Right lobe of liver (tissue), 6 donors: ENCODE results near the gene GDPD4. TPM values are rescaled to one million over a fixed set of nuclear protein-coding genes. Genes with fewer than 3 reads are reported as not detected.

Experiments
- ATAC-seq, 4 donors: fragments of 200-7000 bp; cut with Tn5 transposase; one replicate each; pipeline ENCODE4 v1.9.1; 2020; ENCODE audit warnings: mild to moderate bottlenecking in 4 of 4, moderate library complexity in 4 of 4
- DNase-seq, 3 donors: peaks; one replicate each; pipeline ENCODE4 v3.0.0-alpha.2; 2020
- H3K27ac ChIP-seq, 3 donors: fragments of 200-600 bp; one replicate each; pipeline ENCODE4 v1.8.0; 2022
- H3K27me3 ChIP-seq, 2 donors: fragments of 200-600 bp; one replicate each; pipeline ENCODE4 v1.8.0; 2022
- H3K36me3 ChIP-seq, 4 donors: fragments of 200-600 bp; sonication (generic) in 1 of 4; one replicate each; pipeline versions ENCODE4 v1.5.1 to v1.8.0; 2017 to 2022; ENCODE audit warnings: control low read depth in 1 of 4
- H3K4me1 ChIP-seq, 4 donors: fragments of 200-600 bp; sonication (generic) in 1 of 4; one replicate each; pipeline versions ENCODE4 v1.5.1 to v1.8.0; 2017 to 2022; ENCODE audit warnings: control low read depth in 1 of 4
- H3K4me3 ChIP-seq, 3 donors: fragments of 200-600 bp; one replicate each; pipeline ENCODE4 v1.8.0; 2022
- H3K9me3 ChIP-seq, 4 donors: fragments of 200-600 bp; sonication (generic) in 1 of 4; one replicate each; pipeline versions ENCODE4 v1.5.1 to v1.8.0; 2017 to 2022; ENCODE audit warnings: control low read depth in 1 of 4
- CTCF ChIP-seq, 4 donors: fragments of 200-600 bp in 3 of 4; fragments of 450-650 bp in 1 of 4; IDR thresholded peaks; one replicate each; pipeline versions ENCODE4 v1.5.1 to v1.8.0; 2016 to 2022; ENCODE audit warnings: antibody characterized with exemption in 4 of 4, mild to moderate bottlenecking in 2 of 4
- POLR2A ChIP-seq: fragments of 450-650 bp; IDR thresholded peaks from one replicate; pipeline ENCODE4 v1.6.1; 2017; ENCODE audit warnings: antibody characterized with exemption, mild to moderate bottlenecking
- WGBS: methylation state at CpG from one replicate; pipeline ENCODE4 v1.1.6; 2018; ENCODE audit warnings: low coverage, low lambda C conversion rate; ENCODE audit not compliant: insufficient coverage; ENCODE audit errors: missing lambda C conversion rate; 5-methylcytosine and 5-hydroxymethylcytosine counted together
- intact Hi-C, 2 donors: fragments of 100-400 bp; cut with DNase I; formaldehyde crosslinking; loops; one replicate each; pipeline versions ENCODE4 v1.11.2 to v1.14.1; 2022
- total RNA-seq, 6 experiments: library from RNA; depleted of rRNA in 2 of 6; stranded (reverse); fragments of >200 nt in 2 of 6; fragmentation: NEBNext Ultra II Directional in 3 of 6; extraction: Animal tissue kit (Norgen Biotek cat#: 25700) in 3 of 6; gene quantifications; one replicate each; pipeline versions ENCODE4 v1.1.0 to v1.2.4, GENCODE V29; 2016 to 2023
- donor health status: DM: no; HTN: yes; CAD: no.
- donor health status: DM: no; HTN: no; CAD: no.
- donor health status: DM: no; HTN: no; CAD: no.
- donor health status: DM: no; HTN: yes; CAD: no.
- donor health status: DM: no; HTN: yes; CAD: no.

The GDPD4 gene
- total RNA-seq, 6 experiments from 2014 or later: 0.29 to 0.53 (median 0.44) TPM; not detected in 2

GRCh38 chr11:77266766-77267165 lies 34.7 kb downstream of the GDPD4 start:
- no peak for ATAC-seq
- TF ChIP-seq CTCF (IDR thresholded peaks at IDR 0.05) (no peak), POLR2A (no peak)

GRCh38 chr11:77262803-77263202 lies 38.7 kb downstream of the GDPD4 start:
- DNase-seq (no peak), ATAC-seq (no peak)
- peaks cover 0 to 5% (median 0%) of the 10 kb centered on the region in 4 donors for H3K9me3 ChIP-seq
- TF ChIP-seq POLR2A (no peak), CTCF (IDR thresholded peaks at IDR 0.05) (no peak)
- no peak overlapping the region for H3K27ac ChIP-seq
- H3K36me3 ChIP-seq: no peaks in the 10 kb centered on the region
- H3K4me1 ChIP-seq: no peaks in the 10 kb centered on the region
- no peaks in the 10 kb centered on the region for H3K27me3 ChIP-seq
- H3K4me3 ChIP-seq: no peak overlapping the region
- intact Hi-C loops: no loop called here

More at GRCh38 chr11:77266766-77267165, 34.7 kb downstream of the GDPD4 start:
- H3K4me3 ChIP-seq: no peak overlapping the region
- WGBS: 100% methylated on average over 1 of the region's 1 CpG
- no peaks in the 10 kb centered on the region for H3K4me1 ChIP-seq
- no peaks in the 10 kb centered on the region for H3K27me3 ChIP-seq
- intact Hi-C loops: no loop called here
- no peak overlapping the region for H3K27ac ChIP-seq
- H3K9me3 ChIP-seq: peaks cover 0 to 5% (median 0%) of the 10 kb centered on the region in 4 donors
- no peaks in the 10 kb centered on the region for H3K36me3 ChIP-seq
- DNase-seq: no peak

- DNase-seq (no peak), ATAC-seq (no peak)
- Histone ChIP-seq H3K36me3 (no peaks in the 10 kb centered on the region), H3K4me1 (no peaks in the 10 kb centered on the region), H3K9me3 (peaks cover 0 to 5% (median 0%) of the 10 kb centered on the region in 4 donors), H3K27ac (no peak overlapping the region), H3K27me3 (no peaks in the 10 kb centered on the region), H3K4me3 (no peak overlapping the region)
- TF ChIP-seq POLR2A (no peak), CTCF (IDR thresholded peaks at IDR 0.05) (no peak)
- intact Hi-C loops: no loop called here
- 88% methylated on average over 2 of the region's 2 CpGs for WGBS
Measured at GRCh38 chr11:77259641-77260040, 41.8 kb downstream of the GDPD4 start.

- peak overlapping the region; percentile 74 to 95 (median 94) for H3K27ac ChIP-seq
- TF ChIP-seq POLR2A: no peak
- ATAC-seq (peak in 3 of 4 donors; percentile 3 to 49 (median 35)), DNase-seq (peak in 1 of 3 donors; percentile 55)
- H3K27me3 ChIP-seq: no peaks in the 10 kb centered on the region
- intact Hi-C loops: no loop called here
- WGBS: no CpG with 5 or more reads among the region's 1 CpG
- peak overlapping the region in 2 of 3 donors; percentile 31 to 33 for H3K4me3 ChIP-seq
- H3K36me3 ChIP-seq: no peaks in the 10 kb centered on the region
- no peaks in the 10 kb centered on the region for H3K9me3 ChIP-seq
- peaks cover 0 to 26% (median 11%) of the 10 kb centered on the region in 4 donors for H3K4me1 ChIP-seq
Measured at GRCh38 chr11:77253690-77254089, 47.8 kb downstream of the GDPD4 start.

GRCh38 chr11:77252555-77253270 lies 48.8 kb downstream of the GDPD4 start:
- Histone ChIP-seq H3K4me3 (peak overlapping the region in 2 of 3 donors; percentile 31 to 33), H3K4me1 (peaks cover 0 to 26% (median 11%) of the 10 kb centered on the region in 4 donors), H3K36me3 (no peaks in the 10 kb centered on the region), H3K27ac (peak overlapping the region; percentile 74 to 95 (median 94)), H3K27me3 (no peaks in the 10 kb centered on the region), H3K9me3 (no peaks in the 10 kb centered on the region)
- WGBS: 41% methylated on average over 2 of the region's 3 CpGs
- TF ChIP-seq CTCF (IDR thresholded peaks at IDR 0.05) (no peak), POLR2A (peak; percentile 34)
- intact Hi-C loops: no loop called here
- ATAC-seq: peak; percentile 95 to 98 (median 98)
- DNase-seq: peak; percentile 21 to 83 (median 59)
